HL-60 (cell line): Measurements from ENCODE around the gene CFAP97D2.

Experiments used
- GABPA ChIP-seq: IDR thresholded peaks from 2 replicates; pipeline ENCODE4 v1.6.1; 2012; ENCODE audit warnings: low read depth
- POLR2AphosphoS5 ChIP-seq: IDR thresholded peaks from 2 replicates; pipeline ENCODE4 v1.6.1; 2012; ENCODE audit warnings: low read depth
- SPI1 ChIP-seq: IDR thresholded peaks from 2 replicates; pipeline ENCODE4 v1.6.1; 2012; ENCODE audit warnings: low read depth, mild to moderate bottlenecking, borderline replicate concordance
- TF ChIP-seq, protein P1 (sequence below): IDR thresholded peaks from one replicate; pipeline ENCODE4 v1.5.1; 2011; ENCODE audit warnings: low read length, control low read depth, inconsistent platforms; ENCODE audit not compliant: insufficient read depth
- TF ChIP-seq, protein P2 (sequence below): IDR thresholded peaks from 2 replicates; pipeline ENCODE4 v1.6.1; 2012; ENCODE audit warnings: low read depth; ENCODE audit not compliant: insufficient replicate concordance

DNA sequence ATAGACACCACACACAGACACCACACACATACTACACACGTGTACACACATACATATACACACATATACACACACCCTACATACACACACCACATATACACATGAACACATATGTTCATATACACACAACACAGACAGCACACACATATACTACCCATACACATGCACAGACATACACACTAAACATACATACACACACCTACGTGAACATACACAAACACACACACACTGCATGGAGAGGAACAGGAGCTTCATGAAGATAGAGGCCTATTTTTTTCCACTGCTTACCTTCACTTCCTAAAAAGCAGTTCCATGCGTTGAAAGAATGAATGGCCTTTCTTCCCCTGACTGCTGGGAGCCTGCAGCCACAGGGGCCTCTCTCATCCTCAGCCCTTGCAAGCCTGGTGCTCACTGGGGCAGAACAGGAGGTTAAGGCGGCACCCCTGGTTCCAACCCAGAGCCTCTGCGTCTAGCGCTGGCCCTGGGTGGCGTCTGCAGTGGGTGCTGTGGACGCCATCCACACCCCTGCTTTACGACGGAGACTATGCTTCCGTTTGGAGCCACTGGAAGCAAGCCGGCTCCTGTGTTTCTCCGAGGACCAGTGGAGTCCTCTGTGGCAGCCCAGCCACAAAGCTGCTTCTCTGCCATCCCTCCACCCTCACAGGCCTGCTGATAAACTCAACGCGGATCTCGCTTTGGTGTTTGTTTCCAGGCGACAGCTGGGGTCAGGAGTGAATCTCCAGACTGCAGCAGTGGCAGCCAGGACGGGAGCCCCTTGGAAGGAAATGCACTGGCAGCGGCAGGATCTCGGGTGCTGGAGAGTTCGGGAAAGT, 44.7 kb upstream of the CFAP97D2 start:
- TF ChIP-seq, protein P1, sequence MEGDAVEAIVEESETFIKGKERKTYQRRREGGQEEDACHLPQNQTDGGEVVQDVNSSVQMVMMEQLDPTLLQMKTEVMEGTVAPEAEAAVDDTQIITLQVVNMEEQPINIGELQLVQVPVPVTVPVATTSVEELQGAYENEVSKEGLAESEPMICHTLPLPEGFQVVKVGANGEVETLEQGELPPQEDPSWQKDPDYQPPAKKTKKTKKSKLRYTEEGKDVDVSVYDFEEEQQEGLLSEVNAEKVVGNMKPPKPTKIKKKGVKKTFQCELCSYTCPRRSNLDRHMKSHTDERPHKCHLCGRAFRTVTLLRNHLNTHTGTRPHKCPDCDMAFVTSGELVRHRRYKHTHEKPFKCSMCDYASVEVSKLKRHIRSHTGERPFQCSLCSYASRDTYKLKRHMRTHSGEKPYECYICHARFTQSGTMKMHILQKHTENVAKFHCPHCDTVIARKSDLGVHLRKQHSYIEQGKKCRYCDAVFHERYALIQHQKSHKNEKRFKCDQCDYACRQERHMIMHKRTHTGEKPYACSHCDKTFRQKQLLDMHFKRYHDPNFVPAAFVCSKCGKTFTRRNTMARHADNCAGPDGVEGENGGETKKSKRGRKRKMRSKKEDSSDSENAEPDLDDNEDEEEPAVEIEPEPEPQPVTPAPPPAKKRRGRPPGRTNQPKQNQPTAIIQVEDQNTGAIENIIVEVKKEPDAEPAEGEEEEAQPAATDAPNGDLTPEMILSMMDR = no peak
- TF ChIP-seq POLR2AphosphoS5 (no peak), GABPA (no peak), SPI1 (peak; percentile 72; the same call in 1 of the 2 replicates)
- TF ChIP-seq, protein P2, sequence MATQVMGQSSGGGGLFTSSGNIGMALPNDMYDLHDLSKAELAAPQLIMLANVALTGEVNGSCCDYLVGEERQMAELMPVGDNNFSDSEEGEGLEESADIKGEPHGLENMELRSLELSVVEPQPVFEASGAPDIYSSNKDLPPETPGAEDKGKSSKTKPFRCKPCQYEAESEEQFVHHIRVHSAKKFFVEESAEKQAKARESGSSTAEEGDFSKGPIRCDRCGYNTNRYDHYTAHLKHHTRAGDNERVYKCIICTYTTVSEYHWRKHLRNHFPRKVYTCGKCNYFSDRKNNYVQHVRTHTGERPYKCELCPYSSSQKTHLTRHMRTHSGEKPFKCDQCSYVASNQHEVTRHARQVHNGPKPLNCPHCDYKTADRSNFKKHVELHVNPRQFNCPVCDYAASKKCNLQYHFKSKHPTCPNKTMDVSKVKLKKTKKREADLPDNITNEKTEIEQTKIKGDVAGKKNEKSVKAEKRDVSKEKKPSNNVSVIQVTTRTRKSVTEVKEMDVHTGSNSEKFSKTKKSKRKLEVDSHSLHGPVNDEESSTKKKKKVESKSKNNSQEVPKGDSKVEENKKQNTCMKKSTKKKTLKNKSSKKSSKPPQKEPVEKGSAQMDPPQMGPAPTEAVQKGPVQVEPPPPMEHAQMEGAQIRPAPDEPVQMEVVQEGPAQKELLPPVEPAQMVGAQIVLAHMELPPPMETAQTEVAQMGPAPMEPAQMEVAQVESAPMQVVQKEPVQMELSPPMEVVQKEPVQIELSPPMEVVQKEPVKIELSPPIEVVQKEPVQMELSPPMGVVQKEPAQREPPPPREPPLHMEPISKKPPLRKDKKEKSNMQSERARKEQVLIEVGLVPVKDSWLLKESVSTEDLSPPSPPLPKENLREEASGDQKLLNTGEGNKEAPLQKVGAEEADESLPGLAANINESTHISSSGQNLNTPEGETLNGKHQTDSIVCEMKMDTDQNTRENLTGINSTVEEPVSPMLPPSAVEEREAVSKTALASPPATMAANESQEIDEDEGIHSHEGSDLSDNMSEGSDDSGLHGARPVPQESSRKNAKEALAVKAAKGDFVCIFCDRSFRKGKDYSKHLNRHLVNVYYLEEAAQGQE = no peak
